ENCODE measurements around the gene THPO. TPM values are rescaled to one million over a fixed set of nuclear protein-coding genes. Genes with fewer than 3 reads are reported as not detected.

THPO gene
- total RNA-seq, 1 experiment from 2014 or later, result 0.55 TPM

DNA sequence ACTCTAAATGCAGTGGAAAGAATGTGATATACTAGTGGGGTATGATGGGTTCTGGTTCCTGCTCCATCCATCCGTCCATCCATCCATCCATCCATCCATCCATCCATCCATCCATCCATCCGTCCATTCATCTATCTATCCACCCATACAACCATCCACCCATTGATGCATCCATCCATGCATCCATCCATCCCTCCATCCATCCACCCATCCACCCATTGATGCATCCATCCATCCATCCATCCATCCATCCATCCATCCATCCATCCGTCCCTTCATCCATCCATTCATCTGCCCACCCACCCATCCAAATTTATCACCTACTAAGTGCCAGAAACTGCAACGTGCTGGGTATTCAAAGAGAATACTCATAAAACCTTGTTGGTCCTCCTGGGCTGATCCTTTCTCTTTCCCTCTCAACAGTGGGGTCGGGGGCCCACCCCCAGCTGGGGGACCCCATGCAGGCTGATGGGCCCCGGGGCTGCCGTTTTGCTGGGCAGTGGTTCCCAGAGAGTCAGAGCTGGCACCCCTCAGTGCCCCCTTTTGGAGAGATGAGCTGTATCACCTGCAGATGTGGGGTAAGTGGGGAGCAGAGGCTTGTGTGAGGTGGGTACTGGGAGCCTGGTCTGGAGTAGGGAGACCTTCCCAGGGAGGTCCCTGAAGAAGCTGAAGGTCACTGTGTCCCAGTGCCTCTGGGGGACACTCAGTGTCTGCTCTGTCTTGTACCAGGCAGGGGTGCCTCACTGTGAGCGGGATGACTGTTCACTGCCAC is 10.3 kb upstream of the THPO start (continued):
- TF ChIP-seq SP1 (CRISPR knock-in tag; conservative IDR thresholded peaks at IDR 0.05), result no peak
- TF ChIP-seq, protein P1, sequence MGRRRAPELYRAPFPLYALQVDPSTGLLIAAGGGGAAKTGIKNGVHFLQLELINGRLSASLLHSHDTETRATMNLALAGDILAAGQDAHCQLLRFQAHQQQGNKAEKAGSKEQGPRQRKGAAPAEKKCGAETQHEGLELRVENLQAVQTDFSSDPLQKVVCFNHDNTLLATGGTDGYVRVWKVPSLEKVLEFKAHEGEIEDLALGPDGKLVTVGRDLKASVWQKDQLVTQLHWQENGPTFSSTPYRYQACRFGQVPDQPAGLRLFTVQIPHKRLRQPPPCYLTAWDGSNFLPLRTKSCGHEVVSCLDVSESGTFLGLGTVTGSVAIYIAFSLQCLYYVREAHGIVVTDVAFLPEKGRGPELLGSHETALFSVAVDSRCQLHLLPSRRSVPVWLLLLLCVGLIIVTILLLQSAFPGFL (CRISPR knock-in tag; IDR thresholded peaks at IDR 0.05; ENCODE audit: borderline replicate concordance), result no peak
- TF ChIP-seq, protein P2, sequence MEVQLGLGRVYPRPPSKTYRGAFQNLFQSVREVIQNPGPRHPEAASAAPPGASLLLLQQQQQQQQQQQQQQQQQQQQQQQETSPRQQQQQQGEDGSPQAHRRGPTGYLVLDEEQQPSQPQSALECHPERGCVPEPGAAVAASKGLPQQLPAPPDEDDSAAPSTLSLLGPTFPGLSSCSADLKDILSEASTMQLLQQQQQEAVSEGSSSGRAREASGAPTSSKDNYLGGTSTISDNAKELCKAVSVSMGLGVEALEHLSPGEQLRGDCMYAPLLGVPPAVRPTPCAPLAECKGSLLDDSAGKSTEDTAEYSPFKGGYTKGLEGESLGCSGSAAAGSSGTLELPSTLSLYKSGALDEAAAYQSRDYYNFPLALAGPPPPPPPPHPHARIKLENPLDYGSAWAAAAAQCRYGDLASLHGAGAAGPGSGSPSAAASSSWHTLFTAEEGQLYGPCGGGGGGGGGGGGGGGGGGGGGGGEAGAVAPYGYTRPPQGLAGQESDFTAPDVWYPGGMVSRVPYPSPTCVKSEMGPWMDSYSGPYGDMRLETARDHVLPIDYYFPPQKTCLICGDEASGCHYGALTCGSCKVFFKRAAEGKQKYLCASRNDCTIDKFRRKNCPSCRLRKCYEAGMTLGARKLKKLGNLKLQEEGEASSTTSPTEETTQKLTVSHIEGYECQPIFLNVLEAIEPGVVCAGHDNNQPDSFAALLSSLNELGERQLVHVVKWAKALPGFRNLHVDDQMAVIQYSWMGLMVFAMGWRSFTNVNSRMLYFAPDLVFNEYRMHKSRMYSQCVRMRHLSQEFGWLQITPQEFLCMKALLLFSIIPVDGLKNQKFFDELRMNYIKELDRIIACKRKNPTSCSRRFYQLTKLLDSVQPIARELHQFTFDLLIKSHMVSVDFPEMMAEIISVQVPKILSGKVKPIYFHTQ (CRISPR knock-in tag; IDR thresholded peaks at IDR 0.05), result no peak
- no peak for TF ChIP-seq HMGA2 (CRISPR knock-in tag; IDR thresholded peaks at IDR 0.05)
- TF ChIP-seq, protein P3, sequence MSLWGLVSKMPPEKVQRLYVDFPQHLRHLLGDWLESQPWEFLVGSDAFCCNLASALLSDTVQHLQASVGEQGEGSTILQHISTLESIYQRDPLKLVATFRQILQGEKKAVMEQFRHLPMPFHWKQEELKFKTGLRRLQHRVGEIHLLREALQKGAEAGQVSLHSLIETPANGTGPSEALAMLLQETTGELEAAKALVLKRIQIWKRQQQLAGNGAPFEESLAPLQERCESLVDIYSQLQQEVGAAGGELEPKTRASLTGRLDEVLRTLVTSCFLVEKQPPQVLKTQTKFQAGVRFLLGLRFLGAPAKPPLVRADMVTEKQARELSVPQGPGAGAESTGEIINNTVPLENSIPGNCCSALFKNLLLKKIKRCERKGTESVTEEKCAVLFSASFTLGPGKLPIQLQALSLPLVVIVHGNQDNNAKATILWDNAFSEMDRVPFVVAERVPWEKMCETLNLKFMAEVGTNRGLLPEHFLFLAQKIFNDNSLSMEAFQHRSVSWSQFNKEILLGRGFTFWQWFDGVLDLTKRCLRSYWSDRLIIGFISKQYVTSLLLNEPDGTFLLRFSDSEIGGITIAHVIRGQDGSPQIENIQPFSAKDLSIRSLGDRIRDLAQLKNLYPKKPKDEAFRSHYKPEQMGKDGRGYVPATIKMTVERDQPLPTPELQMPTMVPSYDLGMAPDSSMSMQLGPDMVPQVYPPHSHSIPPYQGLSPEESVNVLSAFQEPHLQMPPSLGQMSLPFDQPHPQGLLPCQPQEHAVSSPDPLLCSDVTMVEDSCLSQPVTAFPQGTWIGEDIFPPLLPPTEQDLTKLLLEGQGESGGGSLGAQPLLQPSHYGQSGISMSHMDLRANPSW (CRISPR knock-in tag; conservative IDR thresholded peaks at IDR 0.05; ENCODE audit: low read depth), result no peak
- no peak for TF ChIP-seq SOX15 (CRISPR knock-in tag; IDR thresholded peaks at IDR 0.05)
- TF ChIP-seq RELA (CRISPR knock-in tag; IDR thresholded peaks at IDR 0.05; ENCODE audit: borderline replicate concordance), result no peak

DNA sequence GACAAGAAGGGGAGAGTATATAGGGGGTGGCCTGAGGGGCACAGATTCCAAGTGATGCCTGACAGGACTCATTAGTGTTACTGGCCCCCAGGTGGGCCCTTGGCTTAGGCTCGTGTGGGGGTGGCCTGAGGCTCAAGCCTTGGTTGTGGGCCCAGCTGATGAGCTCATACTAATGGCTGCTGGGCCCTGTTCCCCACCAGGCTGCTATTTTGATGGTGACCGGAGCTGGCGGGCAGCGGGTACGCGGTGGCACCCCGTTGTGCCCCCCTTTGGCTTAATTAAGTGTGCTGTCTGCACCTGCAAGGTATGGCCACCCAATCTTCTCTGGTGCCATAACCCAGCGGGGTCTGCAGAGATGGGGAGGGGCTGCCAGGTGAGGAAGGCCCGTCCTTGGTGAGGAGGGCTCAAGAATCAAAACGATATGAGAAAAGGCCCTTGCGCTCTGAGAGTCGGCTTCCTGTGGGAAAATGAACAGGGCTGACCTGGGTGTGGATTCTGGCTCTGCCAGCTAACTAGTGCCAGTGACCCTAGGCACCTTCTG is 9.2 kb upstream of the THPO start:
- Mint-ChIP-seq H3K4me3 (no peak overlapping the region), H3K4me1 (peaks cover 4% of the 10 kb centered on the region; the same call in 1 of the 2 replicates), H3K36me3 (no peaks in the 10 kb centered on the region), H3K9me3 (no peaks in the 10 kb centered on the region), H3K27me3 (ENCODE audit: low read depth) (peaks cover 18% of the 10 kb centered on the region), H3K27ac (no peak overlapping the region)
- CTCF ChIA-PET, result interaction anchor here (4.7 kb wide), 1 partner anchor 16 kb away, joined by 30 read pairs; no protein-coding TSS in a partner anchor
- POLR2A ChIA-PET, result no interaction called here
- no peak for ATAC-seq
- DNase-seq (ENCODE audit: low spot score), result no peak
- TF ChIP-seq ZBTB21 (CRISPR knock-in tag; IDR thresholded peaks at IDR 0.05; ENCODE audit: borderline replicate concordance) (no peak), CREM (CRISPR knock-in tag; IDR thresholded peaks at IDR 0.05) (no peak), NR1H2 (CRISPR knock-in tag; IDR thresholded peaks at IDR 0.05) (no peak), PRRX2 (CRISPR knock-in tag; IDR thresholded peaks at IDR 0.05) (no peak), SP1 (CRISPR knock-in tag; conservative IDR thresholded peaks at IDR 0.05) (no peak), MYBL2 (CRISPR knock-in tag; IDR thresholded peaks at IDR 0.05) (no peak)
- TF ChIP-seq, protein P4, sequence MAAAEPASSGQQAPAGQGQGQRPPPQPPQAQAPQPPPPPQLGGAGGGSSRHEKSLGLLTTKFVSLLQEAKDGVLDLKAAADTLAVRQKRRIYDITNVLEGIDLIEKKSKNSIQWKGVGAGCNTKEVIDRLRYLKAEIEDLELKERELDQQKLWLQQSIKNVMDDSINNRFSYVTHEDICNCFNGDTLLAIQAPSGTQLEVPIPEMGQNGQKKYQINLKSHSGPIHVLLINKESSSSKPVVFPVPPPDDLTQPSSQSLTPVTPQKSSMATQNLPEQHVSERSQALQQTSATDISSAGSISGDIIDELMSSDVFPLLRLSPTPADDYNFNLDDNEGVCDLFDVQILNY (CRISPR knock-in tag; IDR thresholded peaks at IDR 0.05), result no peak
- TF ChIP-seq, protein P5, sequence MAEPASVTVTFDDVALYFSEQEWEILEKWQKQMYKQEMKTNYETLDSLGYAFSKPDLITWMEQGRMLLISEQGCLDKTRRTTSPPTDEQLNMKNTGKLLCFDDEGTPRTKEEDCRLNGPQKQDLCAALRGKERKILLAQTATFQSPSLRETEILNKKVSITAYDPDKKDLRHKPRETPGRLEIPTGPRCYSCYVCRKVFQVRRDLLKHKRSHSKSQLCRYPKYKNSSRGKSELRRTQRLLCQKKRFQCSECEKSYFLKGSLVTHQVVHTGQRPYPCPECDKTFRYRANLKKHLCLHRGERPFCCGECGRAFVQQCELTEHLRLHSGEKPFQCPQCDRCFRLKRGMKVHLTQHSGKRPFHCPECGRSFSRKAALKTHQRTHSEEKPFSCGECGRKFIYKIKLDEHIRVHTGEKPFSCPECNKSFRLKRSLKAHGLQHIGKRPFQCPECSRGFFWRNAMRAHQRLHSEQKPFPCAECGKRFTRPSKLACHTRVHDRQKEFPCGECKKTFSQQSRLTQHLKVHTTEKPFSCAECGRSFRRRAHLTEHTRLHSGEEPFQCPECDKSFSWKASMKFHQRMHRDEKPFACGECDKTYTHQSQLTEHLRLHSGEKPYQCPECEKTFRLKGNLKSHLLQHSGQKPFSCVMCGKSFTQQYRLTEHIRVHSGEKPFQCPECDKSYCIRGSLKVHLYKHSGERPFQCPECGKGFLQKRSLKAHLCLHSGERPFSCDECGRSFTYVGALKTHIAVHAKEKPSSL (CRISPR knock-in tag; conservative IDR thresholded peaks at IDR 0.05), result no peak
- TF ChIP-seq, protein P6, sequence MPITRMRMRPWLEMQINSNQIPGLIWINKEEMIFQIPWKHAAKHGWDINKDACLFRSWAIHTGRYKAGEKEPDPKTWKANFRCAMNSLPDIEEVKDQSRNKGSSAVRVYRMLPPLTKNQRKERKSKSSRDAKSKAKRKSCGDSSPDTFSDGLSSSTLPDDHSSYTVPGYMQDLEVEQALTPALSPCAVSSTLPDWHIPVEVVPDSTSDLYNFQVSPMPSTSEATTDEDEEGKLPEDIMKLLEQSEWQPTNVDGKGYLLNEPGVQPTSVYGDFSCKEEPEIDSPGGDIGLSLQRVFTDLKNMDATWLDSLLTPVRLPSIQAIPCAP (CRISPR knock-in tag; IDR thresholded peaks at IDR 0.05), result no peak
- TF ChIP-seq, protein P7, sequence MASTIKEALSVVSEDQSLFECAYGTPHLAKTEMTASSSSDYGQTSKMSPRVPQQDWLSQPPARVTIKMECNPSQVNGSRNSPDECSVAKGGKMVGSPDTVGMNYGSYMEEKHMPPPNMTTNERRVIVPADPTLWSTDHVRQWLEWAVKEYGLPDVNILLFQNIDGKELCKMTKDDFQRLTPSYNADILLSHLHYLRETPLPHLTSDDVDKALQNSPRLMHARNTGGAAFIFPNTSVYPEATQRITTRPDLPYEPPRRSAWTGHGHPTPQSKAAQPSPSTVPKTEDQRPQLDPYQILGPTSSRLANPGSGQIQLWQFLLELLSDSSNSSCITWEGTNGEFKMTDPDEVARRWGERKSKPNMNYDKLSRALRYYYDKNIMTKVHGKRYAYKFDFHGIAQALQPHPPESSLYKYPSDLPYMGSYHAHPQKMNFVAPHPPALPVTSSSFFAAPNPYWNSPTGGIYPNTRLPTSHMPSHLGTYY (CRISPR knock-in tag; IDR thresholded peaks at IDR 0.05), result no peak
- TF ChIP-seq, protein P8, sequence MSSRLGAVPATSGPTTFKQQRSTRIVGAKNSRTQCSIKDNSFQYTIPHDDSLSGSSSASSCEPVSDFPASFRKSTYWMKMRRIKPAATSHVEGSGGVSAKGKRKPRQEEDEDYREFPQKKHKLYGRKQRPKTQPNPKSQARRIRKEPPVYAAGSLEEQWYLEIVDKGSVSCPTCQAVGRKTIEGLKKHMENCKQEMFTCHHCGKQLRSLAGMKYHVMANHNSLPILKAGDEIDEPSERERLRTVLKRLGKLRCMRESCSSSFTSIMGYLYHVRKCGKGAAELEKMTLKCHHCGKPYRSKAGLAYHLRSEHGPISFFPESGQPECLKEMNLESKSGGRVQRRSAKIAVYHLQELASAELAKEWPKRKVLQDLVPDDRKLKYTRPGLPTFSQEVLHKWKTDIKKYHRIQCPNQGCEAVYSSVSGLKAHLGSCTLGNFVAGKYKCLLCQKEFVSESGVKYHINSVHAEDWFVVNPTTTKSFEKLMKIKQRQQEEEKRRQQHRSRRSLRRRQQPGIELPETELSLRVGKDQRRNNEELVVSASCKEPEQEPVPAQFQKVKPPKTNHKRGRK (CRISPR knock-in tag; IDR thresholded peaks at IDR 0.05; ENCODE audit: borderline replicate concordance), result no peak
- TF ChIP-seq, protein P9, sequence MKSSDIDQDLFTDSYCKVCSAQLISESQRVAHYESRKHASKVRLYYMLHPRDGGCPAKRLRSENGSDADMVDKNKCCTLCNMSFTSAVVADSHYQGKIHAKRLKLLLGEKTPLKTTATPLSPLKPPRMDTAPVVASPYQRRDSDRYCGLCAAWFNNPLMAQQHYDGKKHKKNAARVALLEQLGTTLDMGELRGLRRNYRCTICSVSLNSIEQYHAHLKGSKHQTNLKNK (CRISPR knock-in tag; IDR thresholded peaks at IDR 0.05), result no peak
